Cardiac fibroblast (primary cell): ENCODE measurements around the gene ZBTB17.
"Not testable (repeated sequence)": the region's sequence is repeated elsewhere in the genome, so short reads cannot be mapped to it uniquely, and the experiment has no call there.

ENCODE experiments used
- DNase-seq, 2 donors: peaks; one replicate each; pipeline versions ENCODE4 v3.0.0 to v3.0.0-alpha.2; 2010; ENCODE audit warnings: low read depth in 2 of 2
- H3K4me3 ChIP-seq, 2 donors: replicated peaks in 1 of 2; 1 replicate in 1 of 2; 2 replicates in 1 of 2; pipeline ENCODE4 v1.5.1; 2011; ENCODE audit warnings: low read depth in 2 of 2, low read length in 2 of 2, mild to moderate bottlenecking in 2 of 2, moderate library complexity in 1 of 2
- CTCF ChIP-seq: IDR thresholded peaks from one replicate; pipeline ENCODE4 v1.5.1; 2011; ENCODE audit warnings: low read depth, mild to moderate bottlenecking, low read length, inconsistent platforms

ZBTB17 gene

GRCh38 chr1:16009678-16010077 is 33.8 kb upstream of the ZBTB17 start:
- TF ChIP-seq CTCF, result no peak
- DNase-seq, result no peak
- H3K4me3 ChIP-seq, result no peak overlapping the region

- no peak overlapping the region for H3K4me3 ChIP-seq
- DNase-seq, result peak; percentile 79 to 80
- TF ChIP-seq CTCF, result peak; percentile 95
Measured at GRCh38 chr1:16009030-16009460, 33.1 kb upstream of the ZBTB17 start.

GRCh38 chr1:16007671-16008341 is 31.9 kb upstream of the ZBTB17 start:
- no peak overlapping the region for H3K4me3 ChIP-seq
- TF ChIP-seq CTCF, result no peak
- no peak for DNase-seq

- peak; percentile 29 for TF ChIP-seq CTCF
- H3K4me3 ChIP-seq, result no peak overlapping the region
- DNase-seq, result peak; percentile 34 to 50
Measured at GRCh38 chr1:16006552-16007485, 30.9 kb upstream of the ZBTB17 start.

- no peak for TF ChIP-seq CTCF
Measured at GRCh38 chr1:16006010-16006409, 30.1 kb upstream of the ZBTB17 start.

GRCh38 chr1:16005597-16005996 is 29.7 kb upstream of the ZBTB17 start:
- TF ChIP-seq CTCF, result no peak
- DNase-seq, result no peak
- H3K4me3 ChIP-seq, result no peak overlapping the region

More at GRCh38 chr1:16006010-16006409, 30.1 kb upstream of the ZBTB17 start:
- no peak overlapping the region for H3K4me3 ChIP-seq
- DNase-seq, result no peak

- not testable (repeated sequence) for H3K4me3 ChIP-seq, DNase-seq
Measured at GRCh38 chr1:16001274-16001673, 25.4 kb upstream of the ZBTB17 start.
